GM12891 (cell line): Measurements from ENCODE around the gene BTLA.
A peak's percentile ranks its signal among the peaks of the same experiment; 100 is the strongest.

ENCODE experiments used
- DNase-seq: peaks from one replicate; pipeline ENCODE4 v3.0.0; 2011; ENCODE audit warnings: low spot score; ENCODE audit not compliant: insufficient read length
- FAIRE-seq: peaks from 2 replicates; lab custom pipeline; 2011; peaks lifted over from hg19 to GRCh38; lab: Jason Lieb, UNC
- PAX5 ChIP-seq: IDR thresholded peaks from 2 replicates; pipeline ENCODE4 v1.6.1; 2011; ENCODE audit warnings: low read length, moderate library complexity, mild to moderate bottlenecking; ENCODE audit not compliant: insufficient read depth, severe bottlenecking
- POLR2A ChIP-seq: IDR thresholded peaks from 2 replicates; pipeline ENCODE4 v1.6.1; 2011; ENCODE audit warnings: low read depth, low read length, control low read depth
- POLR2AphosphoS5 ChIP-seq: IDR thresholded peaks from 2 replicates; pipeline ENCODE4 v1.6.1; 2011; ENCODE audit warnings: low read depth, low read length, control low read depth
- POU2F2 ChIP-seq: IDR thresholded peaks from 2 replicates; pipeline ENCODE4 v1.6.1; 2011; ENCODE audit warnings: low read depth, mild to moderate bottlenecking, control low read depth, low read length, moderate library complexity
- SPI1 ChIP-seq: IDR thresholded peaks from 2 replicates; pipeline ENCODE4 v1.6.1; 2011; ENCODE audit warnings: low read depth, low read length, control low read depth
- TAF1 ChIP-seq: IDR thresholded peaks from 2 replicates; pipeline ENCODE4 v1.6.1; 2011; ENCODE audit warnings: low read depth, low read length, control low read depth

BTLA gene

GRCh38 chr3:112492124-112492523 lies 7.1 kb downstream of the BTLA start:
- FAIRE-seq (peak; percentile 77), DNase-seq (no peak)
- TF ChIP-seq POU2F2 (no peak), POLR2AphosphoS5 (no peak), PAX5 (no peak), POLR2A (0 out of 2 replicates have a peak, but pooled peaks have one; percentile 27)

GRCh38 chr3:112491373-112491772 lies 7.9 kb downstream of the BTLA start:
- TF ChIP-seq TAF1 = no peak
- no peak for TF ChIP-seq POLR2AphosphoS5
- no peak for TF ChIP-seq POLR2A
- no peak for TF ChIP-seq POU2F2
- TF ChIP-seq SPI1 = no peak
- no peak for TF ChIP-seq PAX5
- no peak for FAIRE-seq
- no peak for DNase-seq

GRCh38 chr3:112489674-112490479 lies 9.4 kb downstream of the BTLA start:
- no peak for TF ChIP-seq TAF1
- no peak for TF ChIP-seq POLR2AphosphoS5
- no peak for TF ChIP-seq PAX5
- no peak for TF ChIP-seq POU2F2
- no peak; the same call in none of the 2 replicates for TF ChIP-seq POLR2A
- no peak for TF ChIP-seq SPI1
- FAIRE-seq = peak; percentile 87
- DNase-seq = no peak

GRCh38 chr3:112486811-112487505 lies 12.3 kb downstream of the BTLA start:
- FAIRE-seq = peak; percentile 56
- no peak for DNase-seq
- TF ChIP-seq SPI1 = no peak
- no peak for TF ChIP-seq POLR2AphosphoS5
- TF ChIP-seq POLR2A = no peak
- TF ChIP-seq POU2F2 = no peak
- TF ChIP-seq TAF1 = no peak
- no peak for TF ChIP-seq PAX5

GRCh38 chr3:112484352-112484751 lies 14.9 kb downstream of the BTLA start:
- TF ChIP-seq POLR2A (peak; percentile 43; the same call in 1 of the 2 replicates), POLR2AphosphoS5 (no peak)
- DNase-seq (no peak), FAIRE-seq (peak; percentile 79)

- TF ChIP-seq PAX5 = no peak
- TF ChIP-seq SPI1 = peak; percentile 66; the same call in 1 of the 2 replicates
- FAIRE-seq = peak; percentile 31
Measured at GRCh38 chr3:112482675-112483074, 16.6 kb downstream of the BTLA start.

GRCh38 chr3:112481302-112481721 lies 18.0 kb downstream of the BTLA start:
- TF ChIP-seq SPI1 (no peak), POU2F2 (no peak)
- FAIRE-seq = no peak
- DNase-seq = no peak

More at GRCh38 chr3:112482675-112483074, 16.6 kb downstream of the BTLA start:
- no peak for DNase-seq

GRCh38 chr3:112477891-112478290 lies 21.4 kb downstream of the BTLA start:
- TF ChIP-seq POLR2AphosphoS5 (no peak), POLR2A (no peak), POU2F2 (no peak), PAX5 (no peak), SPI1 (no peak), TAF1 (no peak)
- DNase-seq (no peak), FAIRE-seq (no peak)

GRCh38 chr3:112476346-112476745 lies 22.9 kb downstream of the BTLA start:
- no peak for DNase-seq
- FAIRE-seq = peak; percentile 40
- no peak for TF ChIP-seq POU2F2
- no peak for TF ChIP-seq TAF1
- TF ChIP-seq PAX5 = no peak
- TF ChIP-seq POLR2A = no peak
- TF ChIP-seq POLR2AphosphoS5 = no peak
- no peak for TF ChIP-seq SPI1

GRCh38 chr3:112474796-112475195 lies 24.5 kb downstream of the BTLA start:
- TF ChIP-seq POU2F2 (no peak), POLR2AphosphoS5 (no peak), POLR2A (no peak), PAX5 (no peak), SPI1 (no peak), TAF1 (no peak)
- FAIRE-seq (peak; percentile 65), DNase-seq (no peak)
